ENCODE data around the gene PSMD5. TPM values are rescaled to one million over a fixed set of nuclear protein-coding genes. Genes with fewer than 3 reads are reported as not detected.

The PSMD5 gene
- total and polyA plus RNA-seq, 10 of the 15 experiments (the other 5 are each of a cell fraction or from before 2014, with no cell fraction given) = 8.8 to 47.7 (median 25.1) TPM

DNA sequence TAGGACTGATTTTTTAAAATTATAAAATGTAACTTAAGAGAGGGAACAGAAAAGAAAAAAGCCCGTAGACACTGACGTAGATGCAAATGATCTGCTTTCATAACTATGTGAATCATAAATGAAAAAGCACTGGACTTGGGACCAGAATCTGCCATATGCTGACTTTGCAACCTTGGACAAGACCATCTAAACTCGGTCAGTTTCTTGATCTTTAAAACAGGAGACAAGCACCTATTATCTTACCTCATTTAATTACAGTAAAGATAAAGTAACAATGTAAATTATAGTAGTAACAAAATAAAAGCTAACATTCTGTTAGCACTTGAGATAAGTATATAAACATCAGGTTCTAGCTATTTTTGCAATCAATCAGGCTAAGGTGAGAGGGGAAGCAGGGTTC is 69.5 kb downstream of the PSMD5 start:
- ChIA-PET CTCF (interaction anchor here (0.7 to 2.2 kb wide), 4 partner anchors 14 to 287 kb away, joined by 4 to 7 read pairs (median 4); no protein-coding TSS in a partner anchor), SMC1A (ENCODE audit: uncharacterized antibody, unreplicated experiment) (interaction anchor here (0.9 to 1.2 kb wide), 2 partner anchors 12 to 287 kb away, joined by 3 to 4 read pairs; no protein-coding TSS in a partner anchor)
- H3K4me3 ChIP-seq = no peak overlapping the region

More for the DNA sequence above, 69.5 kb downstream of the PSMD5 start:
- H3K36me3 ChIP-seq (ENCODE audit: control insufficient read depth in 2 of 2, insufficient read depth in 2 of 2, low read length in 1 of 2) = peaks cover 2 to 38% of the 10 kb centered on the region in 2 experiments; a peak in 3 of 4 replicates
- H3K9ac ChIP-seq (ENCODE audit: control insufficient read depth, insufficient read depth, low read length) = no peak overlapping the region
- no peaks in the 10 kb centered on the region for H4K20me1 ChIP-seq (ENCODE audit: control insufficient read depth, insufficient read depth)
- TF ChIP-seq ZNF384 (IDR thresholded peaks at IDR 0.05; ENCODE audit: borderline replicate concordance, low read depth, low read length) (no peak), SIX5 (IDR thresholded peaks at IDR 0.05; ENCODE audit: low read depth, low read length, severe bottlenecking) (no peak), IKZF2 (IDR thresholded peaks at IDR 0.05) (no peak), GATAD2B (conservative IDR thresholded peaks at IDR 0.05; ENCODE audit: low read depth) (no peak), BACH1 (IDR thresholded peaks at IDR 0.05; ENCODE audit: borderline replicate concordance) (no peak), HDAC6 (IDR thresholded peaks at IDR 0.05; ENCODE audit: unreplicated experiment) (no peak), ESRRA (IDR thresholded peaks at IDR 0.05; ENCODE audit: low read length) (no peak), CBFB (IDR thresholded peaks at IDR 0.05; ENCODE audit: low read depth) (no peak)
- TF ChIP-seq, protein P1, sequence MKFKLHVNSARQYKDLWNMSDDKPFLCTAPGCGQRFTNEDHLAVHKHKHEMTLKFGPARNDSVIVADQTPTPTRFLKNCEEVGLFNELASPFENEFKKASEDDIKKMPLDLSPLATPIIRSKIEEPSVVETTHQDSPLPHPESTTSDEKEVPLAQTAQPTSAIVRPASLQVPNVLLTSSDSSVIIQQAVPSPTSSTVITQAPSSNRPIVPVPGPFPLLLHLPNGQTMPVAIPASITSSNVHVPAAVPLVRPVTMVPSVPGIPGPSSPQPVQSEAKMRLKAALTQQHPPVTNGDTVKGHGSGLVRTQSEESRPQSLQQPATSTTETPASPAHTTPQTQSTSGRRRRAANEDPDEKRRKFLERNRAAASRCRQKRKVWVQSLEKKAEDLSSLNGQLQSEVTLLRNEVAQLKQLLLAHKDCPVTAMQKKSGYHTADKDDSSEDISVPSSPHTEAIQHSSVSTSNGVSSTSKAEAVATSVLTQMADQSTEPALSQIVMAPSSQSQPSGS (IDR thresholded peaks at IDR 0.05; ENCODE audit: low read length) = no peak
- TF ChIP-seq, protein P2, sequence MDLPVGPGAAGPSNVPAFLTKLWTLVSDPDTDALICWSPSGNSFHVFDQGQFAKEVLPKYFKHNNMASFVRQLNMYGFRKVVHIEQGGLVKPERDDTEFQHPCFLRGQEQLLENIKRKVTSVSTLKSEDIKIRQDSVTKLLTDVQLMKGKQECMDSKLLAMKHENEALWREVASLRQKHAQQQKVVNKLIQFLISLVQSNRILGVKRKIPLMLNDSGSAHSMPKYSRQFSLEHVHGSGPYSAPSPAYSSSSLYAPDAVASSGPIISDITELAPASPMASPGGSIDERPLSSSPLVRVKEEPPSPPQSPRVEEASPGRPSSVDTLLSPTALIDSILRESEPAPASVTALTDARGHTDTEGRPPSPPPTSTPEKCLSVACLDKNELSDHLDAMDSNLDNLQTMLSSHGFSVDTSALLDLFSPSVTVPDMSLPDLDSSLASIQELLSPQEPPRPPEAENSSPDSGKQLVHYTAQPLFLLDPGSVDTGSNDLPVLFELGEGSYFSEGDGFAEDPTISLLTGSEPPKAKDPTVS (IDR thresholded peaks at IDR 0.05; ENCODE audit: low read depth, low read length) = no peak
- TF ChIP-seq, protein P3, sequence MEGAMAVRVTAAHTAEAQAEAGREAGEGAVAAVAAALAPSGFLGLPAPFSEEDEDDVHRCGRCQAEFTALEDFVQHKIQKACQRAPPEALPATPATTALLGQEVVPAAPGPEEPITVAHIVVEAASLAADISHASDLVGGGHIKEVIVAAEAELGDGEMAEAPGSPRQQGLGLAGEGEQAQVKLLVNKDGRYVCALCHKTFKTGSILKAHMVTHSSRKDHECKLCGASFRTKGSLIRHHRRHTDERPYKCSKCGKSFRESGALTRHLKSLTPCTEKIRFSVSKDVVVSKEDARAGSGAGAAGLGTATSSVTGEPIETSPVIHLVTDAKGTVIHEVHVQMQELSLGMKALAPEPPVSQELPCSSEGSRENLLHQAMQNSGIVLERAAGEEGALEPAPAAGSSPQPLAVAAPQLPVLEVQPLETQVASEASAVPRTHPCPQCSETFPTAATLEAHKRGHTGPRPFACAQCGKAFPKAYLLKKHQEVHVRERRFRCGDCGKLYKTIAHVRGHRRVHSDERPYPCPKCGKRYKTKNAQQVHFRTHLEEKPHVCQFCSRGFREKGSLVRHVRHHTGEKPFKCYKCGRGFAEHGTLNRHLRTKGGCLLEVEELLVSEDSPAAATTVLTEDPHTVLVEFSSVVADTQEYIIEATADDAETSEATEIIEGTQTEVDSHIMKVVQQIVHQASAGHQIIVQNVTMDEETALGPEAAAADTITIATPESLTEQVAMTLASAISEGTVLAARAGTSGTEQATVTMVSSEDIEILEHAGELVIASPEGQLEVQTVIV (IDR thresholded peaks at IDR 0.05; ENCODE audit: borderline replicate concordance, partially characterized antibody) = no peak
- TF ChIP-seq, protein P4, sequence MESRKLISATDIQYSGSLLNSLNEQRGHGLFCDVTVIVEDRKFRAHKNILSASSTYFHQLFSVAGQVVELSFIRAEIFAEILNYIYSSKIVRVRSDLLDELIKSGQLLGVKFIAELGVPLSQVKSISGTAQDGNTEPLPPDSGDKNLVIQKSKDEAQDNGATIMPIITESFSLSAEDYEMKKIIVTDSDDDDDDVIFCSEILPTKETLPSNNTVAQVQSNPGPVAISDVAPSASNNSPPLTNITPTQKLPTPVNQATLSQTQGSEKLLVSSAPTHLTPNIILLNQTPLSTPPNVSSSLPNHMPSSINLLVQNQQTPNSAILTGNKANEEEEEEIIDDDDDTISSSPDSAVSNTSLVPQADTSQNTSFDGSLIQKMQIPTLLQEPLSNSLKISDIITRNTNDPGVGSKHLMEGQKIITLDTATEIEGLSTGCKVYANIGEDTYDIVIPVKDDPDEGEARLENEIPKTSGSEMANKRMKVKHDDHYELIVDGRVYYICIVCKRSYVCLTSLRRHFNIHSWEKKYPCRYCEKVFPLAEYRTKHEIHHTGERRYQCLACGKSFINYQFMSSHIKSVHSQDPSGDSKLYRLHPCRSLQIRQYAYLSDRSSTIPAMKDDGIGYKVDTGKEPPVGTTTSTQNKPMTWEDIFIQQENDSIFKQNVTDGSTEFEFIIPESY (IDR thresholded peaks at IDR 0.05) = no peak
- 96% methylated on average over 3 of the region's 3 CpGs for WGBS (ENCODE audit: insufficient coverage, insufficient replicate concordance, low lambda C conversion rate, missing lambda C conversion rate)
- no peaks in the 10 kb centered on the region for H3K79me2 ChIP-seq (ENCODE audit: control insufficient read depth, insufficient read depth, low read length)
- no peak overlapping the region for H3K4me2 ChIP-seq (ENCODE audit: control insufficient read depth, insufficient read depth)
- RAD21 ChIA-PET (ENCODE audit: unreplicated experiment) = no interaction called here
- FAIRE-seq = peak; percentile 7
- H2AFZ ChIP-seq (ENCODE audit: control insufficient read depth, low read depth, low read length) = no peak overlapping the region
- H3K4me1 ChIP-seq (ENCODE audit: control insufficient read depth, insufficient read depth, low read length) = no peaks in the 10 kb centered on the region
- ATAC-seq = no peak
- in situ Hi-C loops (cut with MboI) = no loop called here
- no peaks in the 10 kb centered on the region for H3K9me3 ChIP-seq (replicated peaks; ENCODE audit: control insufficient read depth, insufficient read depth, low read length)
- POLR2A ChIA-PET = interaction anchor here (0.9 kb wide), 1 partner anchor 75 kb away, joined by 4 read pairs; no protein-coding TSS in a partner anchor
- BruUV-seq (replicated peaks) = no TSS peak
- H3K27me3 ChIP-seq (replicated peaks in 1 of 2; ENCODE audit: control insufficient read depth in 2 of 2, insufficient read depth in 2 of 2, low read length in 1 of 2) = no peaks in the 10 kb centered on the region
- DNase-seq (ENCODE audit: low read depth, low spot score) = no peak
- no peak overlapping the region for H3K27ac ChIP-seq (ENCODE audit: control insufficient read depth, insufficient read depth)
- intact Hi-C loops (cut with micrococcal nuclease; ENCODE audit: unreplicated experiment) = no loop called here

All from GM12878 (cell line).